ENCODE data around the gene CORO2B.

The CORO2B gene

GRCh38 chr15:68585574-68586273, 6.9 kb downstream of the CORO2B start:
- no peak for DNase-seq
- in situ Hi-C loops (cut with MboI; ENCODE audit: low pct_unique_long_range_greater_than_20kb, low sequenced_read_pairs) = no loop called here

GRCh38 chr15:68586274-68586961, 7.6 kb downstream of the CORO2B start:
- peak; percentile 21 for DNase-seq
- in situ Hi-C loops (cut with MboI; ENCODE audit: low pct_unique_long_range_greater_than_20kb, low sequenced_read_pairs) = no loop called here

GRCh38 chr15:68587769-68588385, 9.1 kb downstream of the CORO2B start:
- DNase-seq = no peak
- in situ Hi-C loops (cut with MboI; ENCODE audit: low pct_unique_long_range_greater_than_20kb, low sequenced_read_pairs) = no loop called here

GRCh38 chr15:68589053-68589452, 10.3 kb downstream of the CORO2B start:
- DNase-seq = no peak
- in situ Hi-C loops (cut with MboI; ENCODE audit: low pct_unique_long_range_greater_than_20kb, low sequenced_read_pairs) = no loop called here

GRCh38 chr15:68589783-68590710, 11.3 kb downstream of the CORO2B start:
- no peak for DNase-seq
- in situ Hi-C loops (cut with MboI; ENCODE audit: low pct_unique_long_range_greater_than_20kb, low sequenced_read_pairs) = no loop called here

GRCh38 chr15:68590721-68591389, 12.1 kb downstream of the CORO2B start:
- in situ Hi-C loops (cut with MboI; ENCODE audit: low pct_unique_long_range_greater_than_20kb, low sequenced_read_pairs) = no loop called here
- DNase-seq = no peak

GRCh38 chr15:68592054-68592453, 13.3 kb downstream of the CORO2B start:
- in situ Hi-C loops (cut with MboI; ENCODE audit: low pct_unique_long_range_greater_than_20kb, low sequenced_read_pairs) = no loop called here

GRCh38 chr15:68592544-68592943, 13.8 kb downstream of the CORO2B start:
- DNase-seq = no peak
- in situ Hi-C loops (cut with MboI; ENCODE audit: low pct_unique_long_range_greater_than_20kb, low sequenced_read_pairs) = no loop called here

More at GRCh38 chr15:68592054-68592453, 13.3 kb downstream of the CORO2B start:
- DNase-seq = no peak

GRCh38 chr15:68593341-68593740, 14.5 kb downstream of the CORO2B start:
- no peak for DNase-seq
- in situ Hi-C loops (cut with MboI; ENCODE audit: low pct_unique_long_range_greater_than_20kb, low sequenced_read_pairs) = no loop called here

- in situ Hi-C loops (cut with MboI; ENCODE audit: low pct_unique_long_range_greater_than_20kb, low sequenced_read_pairs) = no loop called here
- no peak for DNase-seq
These were observed 15.2 kb downstream of the CORO2B start for GRCh38 chr15:68593828-68594532.

- in situ Hi-C loops (cut with MboI; ENCODE audit: low pct_unique_long_range_greater_than_20kb, low sequenced_read_pairs) = no loop called here
- DNase-seq = no peak
These were observed 15.9 kb downstream of the CORO2B start for GRCh38 chr15:68594533-68595259.

GRCh38 chr15:68595260-68595564, 16.4 kb downstream of the CORO2B start:
- in situ Hi-C loops (cut with MboI; ENCODE audit: low pct_unique_long_range_greater_than_20kb, low sequenced_read_pairs) = no loop called here
- no peak for DNase-seq

- in situ Hi-C loops (cut with MboI; ENCODE audit: low pct_unique_long_range_greater_than_20kb, low sequenced_read_pairs) = no loop called here
- DNase-seq = no peak
These were observed 17.0 kb downstream of the CORO2B start for GRCh38 chr15:68595761-68596160.

GRCh38 chr15:68596691-68597090, 17.9 kb downstream of the CORO2B start:
- no peak for DNase-seq

GRCh38 chr15:68597581-68597980, 18.8 kb downstream of the CORO2B start:
- no peak for DNase-seq
- in situ Hi-C loops (cut with MboI; ENCODE audit: low pct_unique_long_range_greater_than_20kb, low sequenced_read_pairs) = no loop called here

More at GRCh38 chr15:68596691-68597090, 17.9 kb downstream of the CORO2B start:
- in situ Hi-C loops (cut with MboI; ENCODE audit: low pct_unique_long_range_greater_than_20kb, low sequenced_read_pairs) = no loop called here

- in situ Hi-C loops (cut with MboI; ENCODE audit: low pct_unique_long_range_greater_than_20kb, low sequenced_read_pairs) = no loop called here
- DNase-seq = no peak
These were observed 19.7 kb downstream of the CORO2B start for GRCh38 chr15:68598171-68599152.

- in situ Hi-C loops (cut with MboI; ENCODE audit: low pct_unique_long_range_greater_than_20kb, low sequenced_read_pairs) = no loop called here
These were observed 20.4 kb downstream of the CORO2B start for GRCh38 chr15:68599153-68599545.

More at GRCh38 chr15:68599153-68599545, 20.4 kb downstream of the CORO2B start:
- DNase-seq = no peak

All from KBM-7 (cell line).